Liver (tissue), 9 donors: ENCODE data around the gene ZNF716. TPM values are rescaled to one million over a fixed set of nuclear protein-coding genes. Genes with fewer than 3 reads are reported as not detected.

Source experiments
- DNase-seq: peaks from one replicate; pipeline ENCODE4 v3.0.0-alpha.2; 2017; ENCODE audit warnings: low spot score
- H3K27ac ChIP-seq, 2 donors: one replicate each; pipeline ENCODE4 v1.7.0; 2013; ENCODE audit warnings: inconsistent platforms in 2 of 2, low read length in 2 of 2, control low read depth in 1 of 2, low read depth in 1 of 2, mild to moderate bottlenecking in 1 of 2
- H3K27me3 ChIP-seq, 4 donors: one replicate each; pipeline versions ENCODE4 v1.6.1 to v1.7.0; 2013; ENCODE audit warnings: low read length in 3 of 4, inconsistent platforms in 1 of 4, mild to moderate bottlenecking in 1 of 4, moderate library complexity in 1 of 4; ENCODE audit not compliant: control insufficient read depth in 4 of 4, insufficient read depth in 4 of 4
- H3K36me3 ChIP-seq, 4 donors: one replicate each; pipeline versions ENCODE4 v1.6.1 to v1.7.0; 2013; ENCODE audit warnings: low read length in 3 of 4, mild to moderate bottlenecking in 3 of 4, low read depth in 1 of 4, moderate library complexity in 1 of 4; ENCODE audit not compliant: control insufficient read depth in 4 of 4, insufficient read depth in 3 of 4
- H3K4me1 ChIP-seq, 4 donors: one replicate each; pipeline versions ENCODE4 v1.6.1 to v1.7.0; 2013; ENCODE audit warnings: low read length in 3 of 4, mild to moderate bottlenecking in 3 of 4, moderate library complexity in 1 of 4; ENCODE audit not compliant: control insufficient read depth in 4 of 4, insufficient read depth in 4 of 4
- H3K4me3 ChIP-seq, 3 donors: one replicate each; pipeline versions ENCODE4 v1.6.1 to v1.7.0; 2013; ENCODE audit warnings: low read length in 3 of 3, control low read depth in 1 of 3, low read depth in 1 of 3, mild to moderate bottlenecking in 1 of 3
- H3K9ac ChIP-seq, 2 donors: one replicate each; pipeline ENCODE4 v1.7.0; 2013; ENCODE audit warnings: low read length in 2 of 2, mild to moderate bottlenecking in 2 of 2, moderate library complexity in 2 of 2, control low read depth in 1 of 2, low read depth in 1 of 2
- H3K9me3 ChIP-seq, 4 donors: one replicate each; pipeline versions ENCODE4 v1.6.1 to v1.7.0; 2013; ENCODE audit warnings: low read length in 3 of 4; ENCODE audit not compliant: control insufficient read depth in 4 of 4
- CTCF ChIP-seq: fragments of 150-350 bp; IDR thresholded peaks from 2 replicates; pipeline ENCODE4 v1.5.1; 2017; ENCODE audit warnings: improper control_type of control experiment, low read depth, low read length; ENCODE audit not compliant: missing input control
- EGR1 ChIP-seq, 2 donors: IDR thresholded peaks; 2 replicates each; pipeline ENCODE4 v1.6.1; 2016 to 2018; ENCODE audit warnings: antibody characterized with exemption in 2 of 2, low read depth in 2 of 2
- FOXA1 ChIP-seq: IDR thresholded peaks from 2 replicates; pipeline ENCODE4 v1.6.1; 2016; ENCODE audit warnings: antibody characterized with exemption
- GABPA ChIP-seq, 2 donors: IDR thresholded peaks in 1 of 2; conservative IDR thresholded peaks in 1 of 2; 2 replicates each; pipeline ENCODE4 v1.6.1; 2016; ENCODE audit warnings: antibody characterized with exemption in 2 of 2, mild to moderate bottlenecking in 1 of 2, moderate library complexity in 1 of 2
- HNF4A ChIP-seq, 2 donors: conservative IDR thresholded peaks; 2 replicates each; pipeline ENCODE4 v1.6.1; 2016; ENCODE audit warnings: antibody characterized with exemption in 2 of 2, mild to moderate bottlenecking in 2 of 2
- HNF4G ChIP-seq: IDR thresholded peaks from 2 replicates; pipeline ENCODE4 v1.6.1; 2016; ENCODE audit warnings: antibody characterized with exemption
- NR2F2 ChIP-seq: IDR thresholded peaks from 2 replicates; pipeline ENCODE4 v1.6.1; 2016; ENCODE audit warnings: antibody characterized with exemption
- REST ChIP-seq: IDR thresholded peaks from 2 replicates; pipeline ENCODE4 v1.6.1; 2016; ENCODE audit warnings: antibody characterized with exemption, mild to moderate bottlenecking
- RXRA ChIP-seq, 2 donors: IDR thresholded peaks; 2 replicates each; pipeline ENCODE4 v1.6.1; 2017 to 2018; ENCODE audit warnings: antibody characterized with exemption in 2 of 2, mild to moderate bottlenecking in 1 of 2
- SP1 ChIP-seq: IDR thresholded peaks from 2 replicates; pipeline ENCODE4 v1.6.1; 2018; ENCODE audit warnings: antibody characterized with exemption, mild to moderate bottlenecking
- TAF1 ChIP-seq: conservative IDR thresholded peaks from 2 replicates; pipeline ENCODE4 v1.6.1; 2016; ENCODE audit warnings: antibody characterized with exemption, mild to moderate bottlenecking
- YY1 ChIP-seq: IDR thresholded peaks from 2 replicates; pipeline ENCODE4 v1.6.1; 2016; ENCODE audit warnings: antibody characterized with exemption, mild to moderate bottlenecking
- WGBS: extraction: QIAGEN DNeasy Blood & Tissue Kit; methylation state at CpG from one replicate; pipeline ENCODE4 v1.1.7; 2013; 5-methylcytosine and 5-hydroxymethylcytosine counted together
- polyA plus RNA-seq, 2 donors: library from polyadenylated mRNA; stranded (reverse) in 1 of 2; unstranded in 1 of 2; fragments of 200-250 nt in 1 of 2; fragments of >200 nt in 1 of 2; fragmentation: Nextera tagmentation in 1 of 2; extraction: Ambion mirVana in 1 of 2; gene quantifications; one replicate each; pipeline versions ENCODE4 v1.2.1 to v1.2.3, GENCODE V29; 2013 to 2015
- total RNA-seq, 2 donors: library from RNA; depleted of rRNA; stranded (reverse); fragments of >200 nt; gene quantifications; one replicate each; pipeline ENCODE4 v1.2.3, GENCODE V29; 2014
- TF ChIP-seq, protein P1 (sequence below): IDR thresholded peaks from 2 replicates; pipeline ENCODE4 v1.6.1; 2016; ENCODE audit warnings: antibody characterized with exemption
- TF ChIP-seq, protein P2 (sequence below): IDR thresholded peaks from 2 replicates; pipeline ENCODE4 v1.6.1; 2016; ENCODE audit warnings: antibody characterized with exemption
- donor health status: healthy.
- donor health status: healthy.
- donor health status: healthy.
- donor health status: healthy.
- donor health status: healthy.

Gene ZNF716
- total and polyA plus RNA-seq, 4 donors: not detected

DNA sequence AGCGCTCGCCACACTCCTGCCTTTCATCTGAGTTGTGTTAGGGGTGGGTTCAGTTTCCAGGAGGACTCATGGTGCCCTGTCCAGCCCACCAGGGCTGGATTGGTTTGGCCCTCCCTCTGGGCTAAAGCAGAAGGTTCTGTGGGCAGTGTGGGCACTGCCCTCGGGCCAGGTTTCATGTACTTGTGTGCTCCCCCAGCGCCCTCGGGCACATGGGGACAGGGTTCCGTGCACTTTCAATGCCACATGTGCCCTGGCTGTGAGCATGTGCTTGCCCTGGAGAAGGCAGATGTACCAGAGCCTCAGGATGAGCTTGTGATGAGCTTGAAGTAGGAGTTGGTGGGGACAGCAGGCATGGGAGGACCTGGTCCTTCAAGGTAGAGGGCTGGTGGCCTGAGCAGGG lies 35.6 kb upstream of the ZNF716 start (continued):
- TF ChIP-seq CTCF (no peak), HNF4G (no peak), TAF1 (no peak)
- TF ChIP-seq, protein P1, sequence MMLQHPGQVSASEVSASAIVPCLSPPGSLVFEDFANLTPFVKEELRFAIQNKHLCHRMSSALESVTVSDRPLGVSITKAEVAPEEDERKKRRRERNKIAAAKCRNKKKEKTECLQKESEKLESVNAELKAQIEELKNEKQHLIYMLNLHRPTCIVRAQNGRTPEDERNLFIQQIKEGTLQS: no peak

DNA sequence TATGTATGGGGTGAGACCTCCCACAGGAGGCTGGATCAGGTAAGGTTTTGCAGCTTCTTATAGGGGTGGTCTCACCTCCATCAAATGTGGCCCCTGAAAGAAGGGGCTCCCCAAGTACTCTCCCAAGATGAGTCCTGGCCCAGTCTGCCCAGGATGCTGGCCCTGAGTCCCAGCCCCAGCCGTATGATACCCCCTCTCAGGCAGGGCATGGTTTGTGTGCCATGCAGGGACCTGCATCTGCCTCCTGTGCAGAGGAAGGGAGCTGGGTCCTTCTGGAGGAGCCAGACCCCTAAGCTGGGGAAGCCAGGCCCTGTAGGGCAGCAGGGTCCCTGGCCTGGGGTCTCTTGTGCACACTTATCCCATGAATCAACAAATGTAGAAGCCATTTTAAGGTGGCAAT lies 35.1 kb upstream of the ZNF716 start:
- Histone ChIP-seq H3K27me3 (no peaks in the 10 kb centered on the region), H3K4me1 (no peaks in the 10 kb centered on the region), H3K9me3 (peaks cover 0 to 2% (median 0%) of the 10 kb centered on the region in 4 donors), H3K9ac (no peak overlapping the region), H3K4me3 (no peak overlapping the region), H3K27ac (no peak overlapping the region), H3K36me3 (peaks cover 0 to 2% (median 0%) of the 10 kb centered on the region in 4 donors)
- WGBS: 82% methylated on average over 1 of the region's 1 CpG
- no peak for TF ChIP-seq HNF4A (conservative IDR thresholded peaks at IDR 0.05)
- no peak for TF ChIP-seq CTCF
- TF ChIP-seq FOXA1: no peak
- no peak for TF ChIP-seq REST
- no peak for TF ChIP-seq SP1
- TF ChIP-seq TAF1: no peak
- TF ChIP-seq YY1: no peak
- TF ChIP-seq EGR1 (IDR thresholded peaks at IDR 0.05; ENCODE audit: low read depth in 2 of 2): no peak
- TF ChIP-seq NR2F2: no peak
- no peak for TF ChIP-seq RXRA (IDR thresholded peaks at IDR 0.05)
- DNase-seq: no peak

DNA sequence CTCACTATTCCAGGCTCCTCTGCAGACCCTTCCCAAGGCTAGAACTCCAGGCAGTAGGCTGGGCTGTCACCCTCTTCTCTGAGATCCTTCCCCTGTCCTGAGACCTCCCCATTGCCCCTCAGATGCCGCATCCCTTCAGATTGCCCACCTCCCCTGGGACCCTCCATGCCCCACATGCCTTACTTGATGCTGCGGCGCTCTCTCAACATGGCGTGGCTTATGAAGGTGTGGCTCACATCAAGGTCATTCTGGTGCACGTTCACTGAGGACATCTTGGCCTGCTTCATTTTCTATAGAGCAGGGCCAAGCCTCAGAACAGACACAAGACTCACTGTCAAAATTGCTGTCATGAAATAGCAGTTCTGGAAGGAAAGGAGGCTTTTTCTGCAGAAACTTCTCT lies 34.7 kb upstream of the ZNF716 start:
- H3K27me3 ChIP-seq: no peaks in the 10 kb centered on the region
- H3K4me3 ChIP-seq: no peak overlapping the region
- H3K4me1 ChIP-seq: no peaks in the 10 kb centered on the region
- H3K9me3 ChIP-seq: peaks cover 0 to 4% (median 0%) of the 10 kb centered on the region in 4 donors
- no peak overlapping the region for H3K27ac ChIP-seq
- 78% methylated on average over 5 of the region's 5 CpGs for WGBS
- no peak for DNase-seq
- peaks cover 0 to 2% (median 0%) of the 10 kb centered on the region in 4 donors for H3K36me3 ChIP-seq
- no peak overlapping the region for H3K9ac ChIP-seq
- TF ChIP-seq, protein P1: no peak
- TF ChIP-seq SP1 (no peak), YY1 (no peak), FOXA1 (no peak), GABPA (IDR thresholded peaks at IDR 0.05 in 1 of 2, conservative IDR thresholded peaks at IDR 0.05 in 1 of 2) (no peak)
- TF ChIP-seq, protein P2, sequence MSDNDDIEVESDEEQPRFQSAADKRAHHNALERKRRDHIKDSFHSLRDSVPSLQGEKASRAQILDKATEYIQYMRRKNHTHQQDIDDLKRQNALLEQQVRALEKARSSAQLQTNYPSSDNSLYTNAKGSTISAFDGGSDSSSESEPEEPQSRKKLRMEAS: no peak
